Measurements from ENCODE around the gene SPON1.

GRCh38 chr11:13931356-13931755 is 31.2 kb upstream of the SPON1 start:
- no peak for TF ChIP-seq CTCF (IDR thresholded peaks at IDR 0.05)
- no peak for TF ChIP-seq POLR2A (IDR thresholded peaks at IDR 0.05)
